Measurements from ENCODE around the gene RABGAP1L. TPM values are rescaled to one million over a fixed set of nuclear protein-coding genes. Genes with fewer than 3 reads are reported as not detected.

The RABGAP1L gene
- total RNA-seq, 1 donor from 2014 or later: 48.8 TPM

- intact Hi-C loops (cut with micrococcal nuclease): loop anchor here (5.0 to 10.0 kb wide), 2 partner anchors 1311 to 1998 kb away; no protein-coding TSS in a partner anchor
Observed at GRCh38 chr1:174742805-174743653, 583.7 kb downstream of the RABGAP1L start.

GRCh38 chr1:174743654-174744561 is 584.6 kb downstream of the RABGAP1L start:
- intact Hi-C loops (cut with micrococcal nuclease): loop anchor here (1.0 to 10.0 kb wide), 3 partner anchors 486 to 1999 kb away; no protein-coding TSS in a partner anchor

GRCh38 chr1:174744886-174745285 is 585.6 kb downstream of the RABGAP1L start:
- intact Hi-C loops (cut with micrococcal nuclease): loop anchor here (1.0 to 10.0 kb wide), 3 partner anchors 487 to 2000 kb away; no protein-coding TSS in a partner anchor

- intact Hi-C loops (cut with micrococcal nuclease): loop anchor here (10.0 kb wide), 1 partner anchor 2001 kb away; no protein-coding TSS in a partner anchor
Observed at GRCh38 chr1:174746024-174746808, 586.9 kb downstream of the RABGAP1L start.

- intact Hi-C loops (cut with micrococcal nuclease): loop anchor here (10.0 kb wide), 1 partner anchor 2003 kb away; no protein-coding TSS in a partner anchor
Observed at GRCh38 chr1:174747613-174748012, 588.3 kb downstream of the RABGAP1L start.

DNA sequence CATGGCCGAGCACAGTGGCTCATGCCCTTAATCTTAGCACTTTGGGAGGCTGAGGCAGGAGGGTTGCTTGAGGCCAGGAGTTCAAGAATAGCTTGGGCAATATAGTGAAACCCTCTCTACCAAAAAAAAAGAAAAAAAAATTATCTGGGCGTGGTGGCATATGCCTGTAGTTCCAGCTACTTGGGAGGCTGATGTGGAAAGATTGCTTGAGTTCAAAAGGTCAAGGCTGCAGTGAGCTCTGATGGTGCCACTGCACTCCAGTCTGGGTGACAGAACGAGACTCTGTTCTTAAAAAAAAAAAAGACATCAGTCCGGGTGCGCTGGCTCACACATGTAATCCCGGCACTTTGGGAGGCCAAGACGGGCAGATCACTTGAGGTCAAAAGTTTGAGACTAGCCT is 589.3 kb downstream of the RABGAP1L start:
- intact Hi-C loops (cut with micrococcal nuclease): loop anchor here (10.0 kb wide), 1 partner anchor 2004 kb away; no protein-coding TSS in a partner anchor

- intact Hi-C loops (cut with micrococcal nuclease): no loop called here
Observed at GRCh38 chr1:174753131-174753530, 593.8 kb downstream of the RABGAP1L start.

GRCh38 chr1:174761335-174761734 is 602.0 kb downstream of the RABGAP1L start:
- intact Hi-C loops (cut with micrococcal nuclease): no loop called here

GRCh38 chr1:174761901-174762585 is 602.7 kb downstream of the RABGAP1L start:
- intact Hi-C loops (cut with micrococcal nuclease): no loop called here

GRCh38 chr1:174764191-174764590 is 604.9 kb downstream of the RABGAP1L start:
- intact Hi-C loops (cut with micrococcal nuclease): no loop called here

DNA sequence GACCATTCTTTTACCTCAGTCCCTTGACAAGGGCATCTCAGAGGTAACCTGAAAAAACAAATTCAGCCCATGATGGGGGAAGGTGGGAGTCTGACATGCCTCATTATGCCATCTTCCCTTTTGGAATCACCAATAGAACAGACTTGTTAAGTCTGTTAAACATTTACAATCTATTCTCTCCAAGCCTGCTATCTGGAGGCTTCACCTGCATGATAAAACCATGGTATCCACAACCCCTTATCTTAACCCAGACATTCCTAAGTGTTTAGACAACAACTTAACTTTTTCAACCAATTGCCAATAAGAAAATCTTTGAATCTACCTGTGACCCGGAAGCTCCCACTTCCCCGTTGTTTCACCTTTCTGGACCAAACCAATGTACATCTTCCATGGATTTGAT is 607.4 kb downstream of the RABGAP1L start:
- intact Hi-C loops (cut with micrococcal nuclease): no loop called here

DNA sequence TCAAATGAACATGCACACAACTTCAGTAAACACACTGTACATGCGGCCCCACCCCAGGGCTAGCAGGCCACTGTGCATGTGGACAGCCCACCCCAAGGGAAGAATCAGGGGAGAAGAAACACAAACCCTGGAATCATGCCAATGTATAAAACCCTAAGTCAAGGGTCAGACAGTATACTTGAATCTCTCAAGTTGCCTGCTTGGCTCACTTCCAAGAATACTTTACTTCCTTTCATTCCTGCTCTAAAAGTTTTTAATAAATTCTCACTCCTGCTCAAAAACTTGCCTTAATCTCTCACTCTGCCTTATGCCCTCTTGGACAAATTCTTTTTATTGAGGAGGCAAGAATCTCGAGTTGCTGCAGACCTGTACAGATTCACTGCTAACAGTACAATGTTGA is 609.2 kb downstream of the RABGAP1L start:
- intact Hi-C loops (cut with micrococcal nuclease): no loop called here

- intact Hi-C loops (cut with micrococcal nuclease): no loop called here
Observed at GRCh38 chr1:174768949-174769348, 609.6 kb downstream of the RABGAP1L start.

GRCh38 chr1:174769961-174770549 is 610.7 kb downstream of the RABGAP1L start:
- intact Hi-C loops (cut with micrococcal nuclease): loop anchor here (1.0 to 2.0 kb wide), 4 partner anchors 29 to 355 kb away; partner anchors contain the start of gene CACYBP

- intact Hi-C loops (cut with micrococcal nuclease): no loop called here
Observed at GRCh38 chr1:174775621-174776020, 616.3 kb downstream of the RABGAP1L start.

- intact Hi-C loops (cut with micrococcal nuclease): no loop called here
Observed at GRCh38 chr1:174777262-174777661, 617.9 kb downstream of the RABGAP1L start.

DNA sequence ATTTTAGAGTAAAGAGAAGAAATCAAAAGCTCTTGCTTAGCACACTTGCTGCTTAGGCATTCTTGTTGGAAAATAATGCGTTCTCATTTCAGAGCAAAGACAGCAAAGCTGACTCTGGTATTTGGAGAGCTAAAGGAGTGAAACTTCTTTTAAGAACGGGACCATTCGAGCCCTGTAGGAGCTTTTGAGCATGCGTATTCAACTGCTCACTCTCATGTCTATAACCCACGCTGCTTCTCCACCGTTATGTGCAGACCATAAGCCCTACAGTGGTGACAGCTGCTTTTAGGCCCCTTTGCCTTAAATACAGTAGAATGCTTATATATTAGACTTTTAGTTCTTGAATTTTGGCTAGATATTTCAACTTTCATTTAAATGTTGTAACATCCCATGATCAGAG is 626.2 kb downstream of the RABGAP1L start:
- intact Hi-C loops (cut with micrococcal nuclease): no loop called here

DNA sequence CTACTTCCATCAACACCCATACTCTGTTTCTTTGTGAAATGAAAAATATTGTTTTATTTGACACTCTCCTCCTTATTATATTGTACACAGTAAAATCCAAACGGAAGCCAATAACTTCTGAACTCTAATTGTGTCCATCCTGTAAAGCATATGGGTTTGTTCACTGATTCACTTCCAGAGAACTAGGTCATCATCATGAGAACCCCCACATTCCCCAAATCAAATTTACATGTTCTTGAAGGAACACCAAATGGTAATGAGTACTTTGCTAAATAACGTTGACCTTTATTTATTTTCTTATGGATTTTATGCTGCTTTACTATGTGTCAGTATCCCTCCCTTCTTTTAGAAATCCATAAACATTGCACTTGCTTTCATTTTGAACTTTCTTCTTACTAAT is 627.0 kb downstream of the RABGAP1L start:
- intact Hi-C loops (cut with micrococcal nuclease): no loop called here

- intact Hi-C loops (cut with micrococcal nuclease): no loop called here
Observed at GRCh38 chr1:174786760-174787159, 627.4 kb downstream of the RABGAP1L start.

GRCh38 chr1:174788981-174789380 is 629.7 kb downstream of the RABGAP1L start:
- intact Hi-C loops (cut with micrococcal nuclease): no loop called here

Data from T-helper 2 cell treated with Interferon-gamma antibody and Interleukin-4, amounts not matched to agents 100 ng/mL and 5 ng/mL, for 36 hours (primary cell).